ENCODE data around the gene UBR1. TPM values are rescaled to one million over a fixed set of nuclear protein-coding genes. Genes with fewer than 3 reads are reported as not detected.
A peak's percentile ranks its signal among the peaks of the same experiment; 100 is the strongest.

UBR1 gene
- total RNA-seq, 1 experiment from 2014 or later = 17.9 TPM

DNA sequence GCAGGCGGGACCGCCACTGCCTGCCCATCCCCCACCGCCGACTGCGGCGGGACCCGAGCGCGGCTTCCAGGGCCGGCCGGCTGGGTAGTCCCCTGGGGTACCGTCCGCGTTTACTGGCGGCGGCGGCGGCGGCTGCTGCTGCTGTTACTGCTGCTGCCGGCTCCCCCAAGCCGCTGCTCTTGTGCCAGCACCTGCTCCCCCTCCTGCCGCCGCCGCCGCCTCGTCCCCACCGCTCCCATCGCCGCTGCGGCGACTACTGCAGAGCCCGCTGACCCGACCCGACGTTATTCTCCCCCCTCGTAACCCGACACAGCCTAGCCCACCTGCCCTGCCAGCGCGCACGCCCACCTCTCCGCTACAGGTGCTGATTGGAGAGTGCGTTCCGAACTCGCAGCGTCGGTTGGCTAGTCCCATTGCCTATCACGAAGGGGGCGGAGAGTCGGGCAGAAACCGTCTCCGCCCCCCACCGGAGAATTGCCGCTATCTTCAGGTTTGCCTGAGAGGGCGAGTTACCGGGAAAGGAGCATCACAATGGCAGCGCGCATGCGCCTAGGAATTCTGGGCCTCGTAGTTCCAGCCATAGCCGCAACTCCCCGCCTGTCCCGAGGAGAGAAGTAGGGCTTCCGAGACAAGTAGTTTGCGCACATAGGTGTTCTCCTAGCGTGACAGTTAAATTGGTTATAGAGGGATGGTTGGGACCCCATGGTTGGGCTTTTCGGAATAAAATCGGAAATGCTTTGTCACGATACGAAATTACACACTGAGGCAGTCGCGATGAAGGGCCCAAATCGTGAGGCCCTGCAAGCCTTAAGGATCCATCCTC is 185.1 kb downstream of the UBR1 start, which contains the start of gene TTBK2:
Gene TTBK2, minus strand, starts transcription at position 260 of the 823 bp plus-strand sequence. CDS start 42,161 bp downstream, outside the sequence.
- POLR2A ChIA-PET = no interaction called here
- TF ChIP-seq CEBPB (IDR thresholded peaks at IDR 0.05; ENCODE audit: low read depth) (no peak), FOSL1 (IDR thresholded peaks at IDR 0.05; ENCODE audit: low read depth) (no peak), YY1 (IDR thresholded peaks at IDR 0.05; ENCODE audit: extremely low read depth, insufficient replicate concordance, low read depth, low read length) (peak; percentile 43), EGR1 (IDR thresholded peaks at IDR 0.05; ENCODE audit: low read depth) (peak; percentile 67; the same call in 1 of the 2 replicates), POLR2A (IDR thresholded peaks at IDR 0.05; ENCODE audit: borderline replicate concordance, extremely low read depth, insufficient read depth, insufficient read length) (peak; percentile 30), CBX3 (IDR thresholded peaks at IDR 0.05; ENCODE audit: low read depth) (no peak), ZNF274 (IDR thresholded peaks at IDR 0.05; ENCODE audit: low read depth, low read length) (no peak), SP1 (IDR thresholded peaks at IDR 0.05; ENCODE audit: low read depth) (peak; percentile 100), MAX (IDR thresholded peaks at IDR 0.05) (no peak), ELF1 (IDR thresholded peaks at IDR 0.05; ENCODE audit: borderline replicate concordance, low read depth) (no peak), ZFX (IDR thresholded peaks at IDR 0.05) (no peak; the same call in 1 of the 2 replicates), TCF7L2 (IDR thresholded peaks at IDR 0.05; ENCODE audit: borderline replicate concordance, extremely low read depth, insufficient read depth, insufficient read length) (no peak), REST (IDR thresholded peaks at IDR 0.05; ENCODE audit: low read depth) (no peak), SRF (IDR thresholded peaks at IDR 0.05; ENCODE audit: low read depth) (no peak), JUND (IDR thresholded peaks at IDR 0.05) (no peak), EZH2 (IDR thresholded peaks at IDR 0.05) (no peak), RAD21 (IDR thresholded peaks at IDR 0.05; ENCODE audit: low read depth) (no peak), POLR2AphosphoS5 (IDR thresholded peaks at IDR 0.05; ENCODE audit: low read depth, low read length) (peak; percentile 48; the same call in 1 of the 2 replicates), SIN3A (IDR thresholded peaks at IDR 0.05; ENCODE audit: low read depth) (no peak), EZH2phosphoT487 (IDR thresholded peaks at IDR 0.05; ENCODE audit: borderline replicate concordance) (no peak)
- TF ChIP-seq, protein P1, sequence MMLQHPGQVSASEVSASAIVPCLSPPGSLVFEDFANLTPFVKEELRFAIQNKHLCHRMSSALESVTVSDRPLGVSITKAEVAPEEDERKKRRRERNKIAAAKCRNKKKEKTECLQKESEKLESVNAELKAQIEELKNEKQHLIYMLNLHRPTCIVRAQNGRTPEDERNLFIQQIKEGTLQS (IDR thresholded peaks at IDR 0.05) = no peak
- TF ChIP-seq, protein P2, sequence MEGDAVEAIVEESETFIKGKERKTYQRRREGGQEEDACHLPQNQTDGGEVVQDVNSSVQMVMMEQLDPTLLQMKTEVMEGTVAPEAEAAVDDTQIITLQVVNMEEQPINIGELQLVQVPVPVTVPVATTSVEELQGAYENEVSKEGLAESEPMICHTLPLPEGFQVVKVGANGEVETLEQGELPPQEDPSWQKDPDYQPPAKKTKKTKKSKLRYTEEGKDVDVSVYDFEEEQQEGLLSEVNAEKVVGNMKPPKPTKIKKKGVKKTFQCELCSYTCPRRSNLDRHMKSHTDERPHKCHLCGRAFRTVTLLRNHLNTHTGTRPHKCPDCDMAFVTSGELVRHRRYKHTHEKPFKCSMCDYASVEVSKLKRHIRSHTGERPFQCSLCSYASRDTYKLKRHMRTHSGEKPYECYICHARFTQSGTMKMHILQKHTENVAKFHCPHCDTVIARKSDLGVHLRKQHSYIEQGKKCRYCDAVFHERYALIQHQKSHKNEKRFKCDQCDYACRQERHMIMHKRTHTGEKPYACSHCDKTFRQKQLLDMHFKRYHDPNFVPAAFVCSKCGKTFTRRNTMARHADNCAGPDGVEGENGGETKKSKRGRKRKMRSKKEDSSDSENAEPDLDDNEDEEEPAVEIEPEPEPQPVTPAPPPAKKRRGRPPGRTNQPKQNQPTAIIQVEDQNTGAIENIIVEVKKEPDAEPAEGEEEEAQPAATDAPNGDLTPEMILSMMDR (IDR thresholded peaks at IDR 0.05 in 2 of 3, conservative IDR thresholded peaks at IDR 0.05 in 1 of 3; ENCODE audit: borderline replicate concordance in 1 of 3, insufficient read depth in 1 of 3, low read depth in 2 of 3, low read length in 2 of 3) = no peak

More for the DNA sequence above, 185.1 kb downstream of the UBR1 start, which contains the start of gene TTBK2:
- peak within 1 kb of the TSS; percentile 46; the same call in 1 of the 2 replicates for H3K27ac ChIP-seq (ENCODE audit: low read depth, low read length)
- H3K4me3 ChIP-seq (replicated peaks in 1 of 2; ENCODE audit: low read depth in 1 of 2, low read length in 2 of 2) = peak within 1 kb of the TSS; percentile 75
- DNase-seq (ENCODE audit: low read depth, low spot score) (peak; percentile 98), ATAC-seq (peak; percentile 98)
- RAD21 ChIA-PET (ENCODE audit: low non-redundant PET in 1 of 2, low total read pairs in 2 of 2, uncharacterized antibody in 2 of 2, unreplicated experiment in 2 of 2) = no interaction called here
- no peaks in the 10 kb centered on the region for H3K36me3 ChIP-seq (ENCODE audit: control insufficient read depth in 1 of 2, insufficient read depth in 2 of 2, low read length in 2 of 2)
- intact Hi-C loops (cut with micrococcal nuclease) = loop anchor here (10.0 kb wide), 1 partner anchor 364 kb away; no protein-coding TSS in a partner anchor
- no peaks in the 10 kb centered on the region for H4K20me1 ChIP-seq (ENCODE audit: insufficient read depth)
- H3K9me2 ChIP-seq (ENCODE audit: insufficient read depth) = no peaks in the 10 kb centered on the region
- no peaks in the 10 kb centered on the region for H3K27me3 ChIP-seq (ENCODE audit: insufficient read depth, low read length)
- CTCF ChIA-PET = no interaction called here
- peaks cover 5 to 15% of the 10 kb centered on the region in 2 experiments for H3K4me1 ChIP-seq (ENCODE audit: control insufficient read depth in 1 of 2, insufficient read depth in 2 of 2, low read length in 2 of 2)
- H3K4me2 ChIP-seq (ENCODE audit: low read length) = peak within 1 kb of the TSS; percentile 97
- H2AFZ ChIP-seq (ENCODE audit: low read depth, low read length, poor library complexity, severe bottlenecking) = peak within 1 kb of the TSS; percentile 68
- BruUV-seq (replicated peaks) = no TSS peak
- no peaks in the 10 kb centered on the region for H3K9me3 ChIP-seq (ENCODE audit: control insufficient read depth in 1 of 2, insufficient read depth in 1 of 2, low read depth in 1 of 2, low read length in 2 of 2)
- peak within 1 kb of the TSS; percentile 53 for H3K9ac ChIP-seq (ENCODE audit: low read length)
- H3K79me2 ChIP-seq (ENCODE audit: insufficient read depth, low read length) = no peaks in the 10 kb centered on the region

Data from HCT116 (cell line).